Measurements from ENCODE around the gene KIF3B. TPM values are rescaled to one million over a fixed set of nuclear protein-coding genes. Genes with fewer than 3 reads are reported as not detected.

The KIF3B gene
- polyA plus RNA-seq, 1 experiment = 30.5 TPM

DNA sequence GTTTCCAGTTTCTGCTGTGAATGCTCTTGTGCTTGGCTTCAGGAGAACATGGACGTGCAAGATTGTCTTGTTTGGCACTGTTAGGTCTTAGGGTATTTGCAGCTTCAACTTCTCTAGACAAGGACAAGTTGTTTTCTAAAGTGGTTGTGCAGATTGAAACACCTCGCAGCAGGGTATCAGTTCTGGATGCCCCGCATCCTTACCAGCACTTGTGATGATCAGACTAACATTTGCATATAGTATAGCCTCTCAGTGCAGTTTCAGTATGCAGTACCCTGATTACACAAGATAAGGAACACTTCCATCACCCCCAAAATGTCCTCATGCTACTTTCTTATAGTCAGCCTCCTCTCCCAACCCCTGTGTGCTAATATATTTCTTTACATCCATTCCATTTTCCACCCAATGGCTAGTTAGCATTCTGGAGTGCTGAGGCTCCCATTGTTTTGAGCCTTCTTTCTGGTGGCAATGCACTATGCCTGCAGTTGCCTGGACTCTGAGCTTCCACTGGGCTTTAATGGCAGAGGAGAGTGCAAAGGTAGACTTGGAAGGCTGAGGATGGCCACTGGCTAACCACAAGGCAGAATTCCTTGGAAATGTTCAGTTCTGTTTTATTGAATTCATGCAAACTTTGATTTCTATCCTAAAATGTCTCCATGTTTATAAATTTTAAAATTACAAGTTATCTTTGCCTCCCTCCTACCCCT is 35.4 kb downstream of the KIF3B start:
- Histone ChIP-seq H3K27ac (ENCODE audit: low read depth, low read length) (no peak overlapping the region), H3K27me3 (ENCODE audit: control insufficient read depth, insufficient read depth, low read length) (no peaks in the 10 kb centered on the region), H3K4me3 (ENCODE audit: low read depth, low read length) (no peak overlapping the region), H3K9me3 (ENCODE audit: control insufficient read depth, insufficient read depth, low read length) (no peaks in the 10 kb centered on the region)
- TF ChIP-seq CTCF (IDR thresholded peaks at IDR 0.05; ENCODE audit: low read depth, low read length) = no peak
- DNase-seq (ENCODE audit: low read depth, low spot score) = no peak
- POLR2A ChIA-PET = interaction anchor here (0.6 kb wide), 1 partner anchor 66 kb away, joined by 5 read pairs; no protein-coding TSS in a partner anchor
- CTCF ChIA-PET = interaction anchor here (0.7 kb wide), 1 partner anchor 58 kb away, joined by 4 read pairs; no protein-coding TSS in a partner anchor

- Histone ChIP-seq H3K27me3 (ENCODE audit: control insufficient read depth, insufficient read depth, low read length) (no peaks in the 10 kb centered on the region), H3K4me3 (ENCODE audit: low read depth, low read length) (no peak overlapping the region), H3K27ac (ENCODE audit: low read depth, low read length) (no peak overlapping the region), H3K9me3 (ENCODE audit: control insufficient read depth, insufficient read depth, low read length) (no peaks in the 10 kb centered on the region)
- ChIA-PET CTCF (no interaction called here), POLR2A (no interaction called here)
- no peak for DNase-seq (ENCODE audit: low read depth, low spot score)
- TF ChIP-seq CTCF (IDR thresholded peaks at IDR 0.05; ENCODE audit: low read depth, low read length) = no peak
These were observed 37.3 kb downstream of the KIF3B start for GRCh38 chr20:32314768-32315167.

GRCh38 chr20:32315399-32315798 is 37.9 kb downstream of the KIF3B start:
- Histone ChIP-seq H3K9me3 (ENCODE audit: control insufficient read depth, insufficient read depth, low read length) (no peaks in the 10 kb centered on the region), H3K4me3 (ENCODE audit: low read depth, low read length) (no peak overlapping the region), H3K27ac (ENCODE audit: low read depth, low read length) (no peak overlapping the region), H3K27me3 (ENCODE audit: control insufficient read depth, insufficient read depth, low read length) (no peaks in the 10 kb centered on the region)
- ChIA-PET CTCF (no interaction called here), POLR2A (no interaction called here)
- DNase-seq (ENCODE audit: low read depth, low spot score) = no peak
- TF ChIP-seq CTCF (IDR thresholded peaks at IDR 0.05; ENCODE audit: low read depth, low read length) = no peak

DNA sequence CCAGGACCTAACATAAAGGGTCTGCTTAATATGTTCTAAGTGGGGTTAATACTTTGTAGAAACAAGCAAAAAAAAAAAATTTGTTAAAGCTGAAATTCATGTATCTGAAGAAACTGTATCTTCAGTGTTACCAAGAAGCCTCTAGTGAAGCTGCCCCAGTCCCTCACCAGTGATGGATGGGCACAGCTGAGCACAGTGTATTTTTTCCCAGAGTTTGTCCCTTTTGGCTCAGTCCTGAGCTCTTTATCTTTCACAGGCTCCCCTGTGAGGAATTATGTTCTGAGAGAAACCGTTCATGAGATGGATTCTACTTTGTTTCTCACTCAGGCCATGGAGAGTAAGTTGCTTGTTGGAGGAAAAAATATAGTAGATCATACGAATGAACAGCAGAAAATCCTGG is 38.4 kb downstream of the KIF3B start:
- H3K4me3 ChIP-seq (ENCODE audit: low read depth, low read length) = no peak overlapping the region
- no peak overlapping the region for H3K27ac ChIP-seq (ENCODE audit: low read depth, low read length)
- CTCF ChIA-PET = no interaction called here
- POLR2A ChIA-PET = no interaction called here
- no peak for DNase-seq (ENCODE audit: low read depth, low spot score)
- no peak for TF ChIP-seq CTCF (IDR thresholded peaks at IDR 0.05; ENCODE audit: low read depth, low read length)
- no peaks in the 10 kb centered on the region for H3K27me3 ChIP-seq (ENCODE audit: control insufficient read depth, insufficient read depth, low read length)
- no peaks in the 10 kb centered on the region for H3K9me3 ChIP-seq (ENCODE audit: control insufficient read depth, insufficient read depth, low read length)

- H3K9me3 ChIP-seq (ENCODE audit: control insufficient read depth, insufficient read depth, low read length) = no peaks in the 10 kb centered on the region
- ChIA-PET CTCF (interaction anchor here (1.1 kb wide), 1 partner anchor 20 kb away, joined by 3 read pairs; no protein-coding TSS in a partner anchor), POLR2A (no interaction called here)
- DNase-seq (ENCODE audit: low read depth, low spot score) = no peak
- H3K4me3 ChIP-seq (ENCODE audit: low read depth, low read length) = no peak overlapping the region
- TF ChIP-seq CTCF (IDR thresholded peaks at IDR 0.05; ENCODE audit: low read depth, low read length) = no peak
- no peak overlapping the region for H3K27ac ChIP-seq (ENCODE audit: low read depth, low read length)
- no peaks in the 10 kb centered on the region for H3K27me3 ChIP-seq (ENCODE audit: control insufficient read depth, insufficient read depth, low read length)
These were observed 39.2 kb downstream of the KIF3B start for GRCh38 chr20:32316667-32317066.

All from AG04450 (cell line).